HTR-8/SVneo (cell line): ENCODE measurements around the gene ECEL1.
"Not testable (repeated sequence)": the region's sequence is repeated elsewhere in the genome, so short reads cannot be mapped to it uniquely, and the experiment has no call there.

Experiments used
- DNase-seq: peaks from one replicate; pipeline ENCODE4 v3.0.0; 2011; ENCODE audit warnings: low spot score, mixed read lengths; ENCODE audit not compliant: insufficient read length
- FAIRE-seq: peaks from 2 replicates; lab custom pipeline; 2011; peaks lifted over from hg19 to GRCh38; lab: Jason Lieb, UNC

The ECEL1 gene, protein sequence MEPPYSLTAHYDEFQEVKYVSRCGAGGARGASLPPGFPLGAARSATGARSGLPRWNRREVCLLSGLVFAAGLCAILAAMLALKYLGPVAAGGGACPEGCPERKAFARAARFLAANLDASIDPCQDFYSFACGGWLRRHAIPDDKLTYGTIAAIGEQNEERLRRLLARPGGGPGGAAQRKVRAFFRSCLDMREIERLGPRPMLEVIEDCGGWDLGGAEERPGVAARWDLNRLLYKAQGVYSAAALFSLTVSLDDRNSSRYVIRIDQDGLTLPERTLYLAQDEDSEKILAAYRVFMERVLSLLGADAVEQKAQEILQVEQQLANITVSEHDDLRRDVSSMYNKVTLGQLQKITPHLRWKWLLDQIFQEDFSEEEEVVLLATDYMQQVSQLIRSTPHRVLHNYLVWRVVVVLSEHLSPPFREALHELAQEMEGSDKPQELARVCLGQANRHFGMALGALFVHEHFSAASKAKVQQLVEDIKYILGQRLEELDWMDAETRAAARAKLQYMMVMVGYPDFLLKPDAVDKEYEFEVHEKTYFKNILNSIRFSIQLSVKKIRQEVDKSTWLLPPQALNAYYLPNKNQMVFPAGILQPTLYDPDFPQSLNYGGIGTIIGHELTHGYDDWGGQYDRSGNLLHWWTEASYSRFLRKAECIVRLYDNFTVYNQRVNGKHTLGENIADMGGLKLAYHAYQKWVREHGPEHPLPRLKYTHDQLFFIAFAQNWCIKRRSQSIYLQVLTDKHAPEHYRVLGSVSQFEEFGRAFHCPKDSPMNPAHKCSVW

DNA sequence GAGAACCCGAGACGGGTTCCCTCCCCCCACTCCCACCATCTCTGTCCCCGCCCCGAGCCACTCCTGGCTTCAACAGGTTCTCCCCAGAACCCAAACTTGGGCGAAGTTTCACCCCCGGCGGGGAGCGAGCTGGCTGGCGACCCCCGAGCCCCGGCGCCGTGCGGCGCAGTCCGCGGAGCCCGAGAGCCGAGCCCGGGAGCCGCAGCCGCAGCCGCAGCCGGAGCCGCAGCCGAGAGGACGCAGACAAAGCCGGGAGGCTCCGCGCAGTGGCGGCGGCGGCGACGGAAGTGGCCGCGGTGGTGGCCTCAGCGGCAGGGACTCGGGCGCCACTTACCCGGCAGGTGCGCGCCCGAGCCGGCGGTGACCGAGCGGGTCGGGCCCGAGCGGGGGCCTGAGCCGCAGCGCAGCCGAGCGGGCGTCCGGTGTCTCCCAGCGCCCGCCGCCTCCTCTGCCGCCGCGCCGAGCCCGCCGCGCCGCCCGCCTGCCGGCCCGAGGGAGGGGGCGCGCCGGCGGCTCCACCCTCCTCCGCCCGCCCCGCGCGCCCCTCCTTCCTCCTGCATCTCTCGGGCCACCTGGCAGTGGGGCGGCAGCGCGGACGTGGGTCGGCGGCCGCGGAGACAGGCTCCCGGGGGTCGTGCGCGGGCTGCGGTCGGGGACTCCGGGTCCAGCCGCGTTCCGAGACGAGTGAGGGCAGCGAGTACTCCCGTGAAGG, at the start of gene ECEL1:
Gene ECEL1 (minus strand): TSS at position 450 of the 712 bp plus-strand sequence. CDS start 1,181 bp downstream, outside the sequence.
- DNase-seq (no peak), FAIRE-seq (no peak)

DNA sequence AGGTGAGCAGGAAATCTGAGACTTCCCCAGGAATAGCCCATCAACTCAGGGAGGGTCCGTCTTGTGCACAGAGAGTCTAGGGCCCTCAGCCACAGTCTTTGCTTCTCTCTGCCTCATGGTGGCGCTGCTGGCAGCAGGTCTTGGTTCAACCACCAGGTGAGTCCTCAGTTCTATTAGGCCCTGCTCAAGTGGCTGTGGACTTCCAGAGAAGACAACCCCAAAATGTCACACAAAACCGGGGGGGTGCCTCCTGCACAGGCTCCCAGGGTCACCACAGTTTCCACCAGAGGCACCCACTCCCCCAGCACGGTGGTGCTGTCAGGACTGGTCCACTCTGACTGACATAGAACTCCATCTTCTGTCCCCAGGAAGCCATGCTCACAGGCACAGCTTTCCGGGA, 49.4 kb upstream of the ECEL1 start:
- no peak for FAIRE-seq
- no peak for DNase-seq

DNA sequence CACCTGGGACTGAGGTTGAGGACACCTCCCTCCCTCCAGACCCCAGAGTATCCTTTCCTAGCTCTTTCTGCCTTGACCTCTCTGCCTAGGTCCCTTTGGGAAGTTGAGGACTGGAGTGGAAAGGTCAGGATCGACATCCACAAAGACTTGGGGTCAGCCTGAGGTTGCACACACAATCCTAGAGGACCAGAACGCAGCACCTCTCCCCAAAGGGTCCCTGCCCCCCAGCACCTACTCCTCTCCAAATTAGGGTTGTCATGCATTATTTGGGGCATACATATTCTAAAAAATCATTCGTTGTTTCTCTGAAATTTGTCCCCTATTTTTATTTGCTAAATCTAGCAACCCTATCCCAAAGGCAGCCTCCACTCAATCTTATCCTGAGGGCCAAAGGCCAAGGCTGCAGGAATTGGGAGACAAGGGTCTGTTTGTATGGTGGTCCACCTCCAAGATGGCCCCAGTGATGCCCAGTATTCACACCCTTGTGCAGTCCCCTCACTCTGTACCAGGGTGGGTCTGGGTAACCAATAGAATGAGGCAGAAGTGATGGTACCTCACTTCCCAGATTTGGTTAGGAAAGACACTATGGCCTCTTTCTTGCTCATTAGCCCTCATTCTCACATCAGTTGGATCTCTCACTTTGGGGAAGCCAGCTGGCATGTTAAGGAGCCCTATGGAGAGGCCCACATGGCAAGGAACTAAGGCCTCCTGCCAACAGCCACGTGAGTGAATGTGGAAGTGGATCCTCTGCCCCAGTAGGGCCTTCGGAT, 48.3 kb upstream of the ECEL1 start:
- no peak for DNase-seq
- FAIRE-seq: no peak

- no peak for FAIRE-seq
- DNase-seq: no peak
These were observed 47.5 kb upstream of the ECEL1 start for GRCh38 chr2:232534940-232535651.

DNA sequence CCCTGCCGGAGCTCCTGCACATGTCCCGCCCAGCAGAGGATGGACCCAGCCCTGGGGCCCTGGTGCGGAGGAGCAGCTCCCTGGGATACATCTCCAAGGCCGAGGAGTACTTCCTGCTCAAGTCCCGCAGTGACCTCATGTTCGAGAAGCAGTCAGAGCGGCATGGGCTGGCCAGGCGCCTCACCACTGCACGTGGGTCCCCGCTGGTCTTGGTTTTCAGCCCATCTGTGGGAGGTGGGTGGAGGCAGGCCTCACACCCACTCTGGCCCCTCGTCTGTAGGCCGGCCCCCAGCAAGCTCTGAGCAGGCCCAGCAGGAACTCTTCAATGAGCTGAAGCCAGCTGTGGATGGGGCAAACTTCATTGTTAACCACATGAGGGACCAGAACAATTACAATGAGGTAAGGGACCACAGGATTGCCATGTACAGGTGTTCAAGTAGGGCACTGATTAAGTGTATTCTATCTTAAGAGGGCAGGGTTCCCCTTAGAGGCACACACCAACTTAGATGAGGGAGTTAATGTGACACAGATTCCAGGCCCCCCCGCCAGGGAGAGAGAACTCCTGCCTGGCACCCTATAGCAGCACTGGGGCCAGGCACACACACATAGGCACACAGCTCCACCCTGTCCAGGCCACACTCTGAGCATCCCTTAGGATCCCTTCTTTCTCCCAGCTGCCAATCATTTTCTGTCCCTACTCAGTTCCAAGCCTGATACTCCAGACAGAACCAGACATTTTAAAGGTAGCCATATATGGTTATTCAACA, 46.5 kb upstream of the ECEL1 start:
- FAIRE-seq (no peak), DNase-seq (no peak)

- FAIRE-seq, DNase-seq: not testable (repeated sequence)
These were observed 45.2 kb upstream of the ECEL1 start for GRCh38 chr2:232532821-232533220.

GRCh38 chr2:232532419-232532818, 44.8 kb upstream of the ECEL1 start:
- DNase-seq: no peak

DNA sequence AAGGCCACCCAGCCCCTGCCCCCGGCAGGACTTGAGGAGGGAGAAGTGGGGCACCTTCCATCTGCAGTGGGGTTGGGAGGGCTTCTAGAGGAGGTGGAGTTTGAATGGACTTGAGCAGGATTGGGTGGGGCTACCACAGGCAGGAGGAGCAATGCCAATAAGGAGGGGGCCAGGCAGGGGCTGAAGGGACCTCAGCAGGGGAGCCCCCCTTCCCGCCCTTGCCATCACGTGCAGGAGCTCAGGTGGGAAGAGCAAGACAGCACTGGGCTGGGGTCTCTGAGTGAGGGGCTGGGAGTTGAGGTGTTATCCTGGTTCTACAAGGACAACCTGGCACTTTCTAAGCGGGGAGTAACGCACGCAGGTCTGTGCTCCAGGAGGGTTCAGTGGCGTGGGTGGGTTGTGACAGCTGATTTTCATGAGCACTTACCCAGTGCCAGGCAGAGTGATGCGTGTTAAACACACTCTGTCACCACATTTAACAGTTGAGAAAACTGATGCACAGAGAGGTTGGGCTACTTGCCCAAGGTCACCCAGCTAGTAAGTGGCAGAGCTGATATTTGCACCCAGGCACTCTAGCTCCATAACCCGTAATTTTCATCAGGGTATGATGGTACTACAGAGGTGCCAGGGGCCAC, 43.1 kb upstream of the ECEL1 start:
- FAIRE-seq (peak; percentile 48), DNase-seq (no peak)

More at GRCh38 chr2:232532419-232532818, 44.8 kb upstream of the ECEL1 start:
- no peak for FAIRE-seq

- no peak for FAIRE-seq
These were observed 42.3 kb upstream of the ECEL1 start for GRCh38 chr2:232529806-232530547.

DNA sequence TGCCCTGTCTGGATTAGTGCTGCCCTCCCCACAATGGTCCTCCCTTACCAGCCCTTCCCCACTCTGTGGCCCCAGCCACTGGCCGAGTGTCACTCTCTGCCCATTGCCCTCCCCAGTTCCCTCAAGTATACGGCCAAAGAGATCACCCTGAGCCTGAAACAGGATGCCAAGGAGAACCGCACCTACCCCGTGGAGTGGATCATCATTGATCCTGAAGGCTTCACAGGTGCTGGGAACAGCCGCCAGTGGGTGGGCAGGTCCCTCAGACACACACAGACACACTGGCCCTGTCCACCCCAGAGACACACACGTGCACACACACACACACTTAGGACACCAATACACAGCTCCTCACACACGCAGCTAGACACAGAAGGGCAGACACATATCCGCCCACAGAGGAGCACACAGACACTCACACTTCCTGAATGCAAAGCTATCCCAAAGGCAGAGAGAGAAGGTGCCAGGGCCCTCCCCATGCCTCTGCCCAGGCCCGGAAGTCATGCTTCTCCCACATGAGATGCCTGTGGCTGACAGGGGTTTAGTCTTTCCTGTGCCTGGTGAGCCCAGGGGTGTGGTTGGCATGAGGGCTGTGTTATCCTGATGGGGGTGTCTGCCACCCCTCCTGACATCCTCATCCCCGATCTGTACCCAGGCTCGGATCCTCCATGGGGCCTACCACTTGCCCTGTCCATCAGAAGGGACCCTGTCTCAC, 41.3 kb upstream of the ECEL1 start:
- DNase-seq (no peak), FAIRE-seq (no peak)

More at GRCh38 chr2:232529806-232530547, 42.3 kb upstream of the ECEL1 start:
- DNase-seq: no peak

- no peak for DNase-seq
- FAIRE-seq: no peak
These were observed 40.4 kb upstream of the ECEL1 start for GRCh38 chr2:232527905-232528470.

- FAIRE-seq (no peak), DNase-seq (no peak)
These were observed 38.8 kb upstream of the ECEL1 start for GRCh38 chr2:232526372-232526941.

DNA sequence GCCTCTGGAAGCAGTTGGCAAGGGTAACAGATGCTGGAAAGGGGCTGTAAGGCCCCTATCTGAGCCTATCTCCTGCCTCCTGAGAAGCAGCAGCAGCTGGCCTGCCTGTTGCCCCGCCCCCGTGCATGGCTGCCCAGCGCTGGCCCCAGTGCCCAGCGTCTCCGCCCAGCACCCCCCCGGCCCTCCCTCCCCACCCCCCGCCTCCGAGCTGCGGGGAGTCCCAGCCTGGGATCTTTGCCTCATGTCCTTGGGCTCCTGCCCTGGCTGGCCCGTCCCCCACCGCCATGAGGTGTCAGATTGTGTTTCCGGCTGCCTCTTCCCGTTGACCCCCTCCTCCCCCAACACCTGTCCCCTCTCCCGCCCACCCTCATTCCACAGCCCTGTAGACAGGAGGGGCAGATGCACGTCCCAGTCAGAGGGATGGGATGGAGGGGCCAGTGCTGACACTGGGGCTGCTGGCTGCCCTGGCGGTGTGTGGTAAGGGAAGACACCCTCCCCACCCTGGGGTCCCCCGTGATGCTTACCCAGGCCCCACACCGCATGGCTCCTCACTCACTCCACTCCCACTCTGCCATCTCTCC, 38.2 kb upstream of the ECEL1 start, which contains the start of gene CHRND:
Gene CHRND (plus strand): TSS at position 370 of the 581 bp plus-strand sequence. CDS start 56 bp downstream, at position 426.
- FAIRE-seq (no peak), DNase-seq (no peak)

GRCh38 chr2:232525199-232525598, 37.6 kb upstream of the ECEL1 start:
- FAIRE-seq: no peak
- DNase-seq: no peak

- FAIRE-seq (no peak), DNase-seq (no peak)
These were observed 37.1 kb upstream of the ECEL1 start for GRCh38 chr2:232524771-232525170.
